ENCODE measurements around the gene MGAT1.

GRCh38 chr5:180806351-180807011 is 3.9 kb upstream of the MGAT1 start:
- no peak for TF ChIP-seq POLR2A (IDR thresholded peaks at IDR 0.05)
- no peak for TF ChIP-seq CTCF (IDR thresholded peaks at IDR 0.05)

Measured in lower leg skin (tissue), 3 donors.